Lung (tissue), 12 donors: ENCODE data around the gene GOLT1A. TPM values are rescaled to one million over a fixed set of nuclear protein-coding genes. Genes with fewer than 3 reads are reported as not detected.

Experiments
- ATAC-seq: fragments of 200-7000 bp; cut with Tn5 transposase; one replicate; pipeline ENCODE4 v1.9.1; 2020; ENCODE audit warnings: moderate number of reproducible peaks; ENCODE audit not compliant: insufficient read depth, low FRiP score
- DNase-seq, 3 donors: peaks; one replicate each; pipeline ENCODE4 v3.0.0-alpha.2; 2013 to 2017
- H3K27ac ChIP-seq, 2 donors: one replicate each; pipeline ENCODE4 v1.5.1; 2013; ENCODE audit warnings: mild to moderate bottlenecking in 2 of 2, moderate library complexity in 2 of 2, control low read depth in 1 of 2, inconsistent platforms in 1 of 2, low read depth in 1 of 2, low read length in 1 of 2
- H3K27me3 ChIP-seq, 3 donors: one replicate each; pipeline ENCODE4 v1.5.1; 2013; ENCODE audit warnings: low read length in 2 of 3; ENCODE audit not compliant: control insufficient read depth in 3 of 3, insufficient read depth in 3 of 3
- H3K36me3 ChIP-seq, 4 donors: one replicate each; pipeline ENCODE4 v1.5.1; 2013; ENCODE audit warnings: low read length in 4 of 4, mild to moderate bottlenecking in 1 of 4, moderate library complexity in 1 of 4; ENCODE audit not compliant: control insufficient read depth in 4 of 4, insufficient read depth in 4 of 4
- H3K4me1 ChIP-seq, 5 donors: one replicate each; pipeline ENCODE4 v1.5.1; 2013; ENCODE audit warnings: low read length in 5 of 5, mild to moderate bottlenecking in 2 of 5, moderate library complexity in 1 of 5; ENCODE audit not compliant: control insufficient read depth in 5 of 5, insufficient read depth in 5 of 5
- H3K4me3 ChIP-seq: one replicate; pipeline ENCODE4 v1.5.1; 2013; ENCODE audit warnings: mild to moderate bottlenecking, control low read depth, moderate library complexity
- H3K9ac ChIP-seq, 2 donors: one replicate each; pipeline ENCODE4 v1.5.1; 2013; ENCODE audit warnings: low read length in 2 of 2, control low read depth in 1 of 2; ENCODE audit not compliant: insufficient read depth in 1 of 2
- H3K9me3 ChIP-seq, 4 donors: one replicate each; pipeline ENCODE4 v1.5.1; 2013; ENCODE audit warnings: low read length in 3 of 4, mild to moderate bottlenecking in 1 of 4, moderate library complexity in 1 of 4; ENCODE audit not compliant: control insufficient read depth in 4 of 4, insufficient read depth in 3 of 4
- CTCF ChIP-seq: IDR thresholded peaks from 2 replicates; pipeline ENCODE4 v1.5.1; 2012; ENCODE audit warnings: mild to moderate bottlenecking; ENCODE audit errors: control extremely low read depth, extremely low read depth
- WGBS, 2 donors: extraction: QIAGEN DNeasy Blood & Tissue Kit; methylation state at CpG; one replicate each; pipeline ENCODE4 v1.1.7; 2013; 5-methylcytosine and 5-hydroxymethylcytosine counted together
- polyA plus RNA-seq, 2 donors: library from polyadenylated mRNA; stranded (reverse); fragments of 200-250 nt; gene quantifications; one replicate each; pipeline ENCODE4 v1.2.1, GENCODE V29; 2013
- total RNA-seq, 2 donors: library from RNA; depleted of rRNA in 1 of 2; stranded (reverse); fragments of >200 nt in 1 of 2; gene quantifications; one replicate each; pipeline ENCODE4 v1.2.1, GENCODE V29; 2014 to 2021
- donor health status: control.
- donor health status: control.
- donor health status: Bipolar disorder and iron deficiency.
- donor health status: healthy.
- donor health status: DM: yes; HTN: yes; CAD: no.

Gene GOLT1A
- total and polyA plus RNA-seq, 4 donors: 4.1 to 23.8 (median 7.7) TPM

GRCh38 chr1:204186597-204186996 lies 27.2 kb downstream of the GOLT1A start:
- no peak overlapping the region for H3K27ac ChIP-seq
- no peak for TF ChIP-seq CTCF
- no peaks in the 10 kb centered on the region for H3K36me3 ChIP-seq
- WGBS, 2 donors: 68 to 71% methylated on average over 10 of the region's 10 CpGs
- no peak for ATAC-seq
- H3K9ac ChIP-seq: no peak overlapping the region
- DNase-seq: no peak
- peaks cover 0 to 6% (median 5%) of the 10 kb centered on the region in 5 donors for H3K4me1 ChIP-seq
- H3K4me3 ChIP-seq: no peak overlapping the region
- H3K27me3 ChIP-seq: peaks cover 0 to 22% (median 11%) of the 10 kb centered on the region in 3 donors
- no peaks in the 10 kb centered on the region for H3K9me3 ChIP-seq

- ATAC-seq: no peak
- no peak overlapping the region for H3K27ac ChIP-seq
- no peak for TF ChIP-seq CTCF
- H3K36me3 ChIP-seq: no peaks in the 10 kb centered on the region
- no peak overlapping the region for H3K9ac ChIP-seq
- H3K27me3 ChIP-seq: peaks cover 0 to 6% (median 0%) of the 10 kb centered on the region in 3 donors
- 77 to 80% methylated on average over 1 of the region's 1 CpG for WGBS, 2 donors
- DNase-seq: no peak
- no peaks in the 10 kb centered on the region for H3K4me1 ChIP-seq
- H3K9me3 ChIP-seq: no peaks in the 10 kb centered on the region
- no peak overlapping the region for H3K4me3 ChIP-seq
Observed at GRCh38 chr1:204181116-204181515, 32.7 kb downstream of the GOLT1A start.

GRCh38 chr1:204180133-204180532 lies 33.7 kb downstream of the GOLT1A start:
- DNase-seq (no peak), ATAC-seq (no peak)
- Histone ChIP-seq H3K4me1 (no peaks in the 10 kb centered on the region), H3K9me3 (no peaks in the 10 kb centered on the region), H3K4me3 (no peak overlapping the region), H3K27me3 (peaks cover 0 to 9% (median 0%) of the 10 kb centered on the region in 3 donors), H3K27ac (no peak overlapping the region), H3K9ac (no peak overlapping the region), H3K36me3 (no peaks in the 10 kb centered on the region)
- no peak for TF ChIP-seq CTCF
- 75 to 77% methylated on average over 6 of the region's 6 CpGs for WGBS, 2 donors
